ENCODE measurements around the gene KIR3DL2.
"Not testable (repeated sequence)": the region's sequence is repeated elsewhere in the genome, so short reads cannot be mapped to it uniquely, and the experiment has no call there.

The KIR3DL2 gene

GRCh38 chr19:54806516-54806838 lies 43.8 kb upstream of the KIR3DL2 start:
- TF ChIP-seq TCF12 (IDR thresholded peaks at IDR 0.05; ENCODE audit: low read depth) = no peak
- TF ChIP-seq EP300 (IDR thresholded peaks at IDR 0.05; ENCODE audit: borderline replicate concordance) = no peak
- no peak for TF ChIP-seq FOXM1 (IDR thresholded peaks at IDR 0.05; ENCODE audit: borderline replicate concordance, low read depth)
- TF ChIP-seq NFIC (IDR thresholded peaks at IDR 0.05) = no peak

GRCh38 chr19:54816251-54816650 lies 34.0 kb upstream of the KIR3DL2 start, which contains the start of gene KIR3DL1:
Gene KIR3DL1 (plus strand): TSS chr19:54816468.
- not testable (repeated sequence) for TF ChIP-seq YY1 (IDR thresholded peaks at IDR 0.05; ENCODE audit: low read depth); USF1 (IDR thresholded peaks at IDR 0.05); EP300 (IDR thresholded peaks at IDR 0.05; ENCODE audit: borderline replicate concordance)

- TF ChIP-seq TAF1 (IDR thresholded peaks at IDR 0.05; ENCODE audit: low read depth) = no peak
- TF ChIP-seq ZBTB7A (IDR thresholded peaks at IDR 0.05; ENCODE audit: low read depth) = no peak
- no peak for TF ChIP-seq FOXM1 (IDR thresholded peaks at IDR 0.05; ENCODE audit: borderline replicate concordance, low read depth)
- no peak for TF ChIP-seq USF1 (IDR thresholded peaks at IDR 0.05)
- no peak for TF ChIP-seq EGR1 (IDR thresholded peaks at IDR 0.05)
Measured at GRCh38 chr19:54817670-54818536, 32.3 kb upstream of the KIR3DL2 start.

GRCh38 chr19:54832496-54832895 lies 17.7 kb upstream of the KIR3DL2 start, which contains the start of gene KIR2DS4:
Gene KIR2DS4 (plus strand): TSS chr19:54832676.
- not testable (repeated sequence) for TF ChIP-seq NFIC (IDR thresholded peaks at IDR 0.05); CREB1 (IDR thresholded peaks at IDR 0.05; ENCODE audit: low read depth); CEBPB (IDR thresholded peaks at IDR 0.05)

GRCh38 chr19:54850930-54851329 lies 687 bp downstream of the KIR3DL2 start:
- TF ChIP-seq REST (IDR thresholded peaks at IDR 0.05; ENCODE audit: low read depth) (no peak), MAX (IDR thresholded peaks at IDR 0.05) (no peak), CREB1 (IDR thresholded peaks at IDR 0.05; ENCODE audit: low read depth) (no peak), ZBTB7A (IDR thresholded peaks at IDR 0.05; ENCODE audit: low read depth) (no peak), YY1 (IDR thresholded peaks at IDR 0.05; ENCODE audit: low read depth) (no peak), EGR1 (IDR thresholded peaks at IDR 0.05) (no peak), TCF12 (IDR thresholded peaks at IDR 0.05; ENCODE audit: low read depth) (no peak), TAF1 (IDR thresholded peaks at IDR 0.05; ENCODE audit: low read depth) (no peak), USF1 (IDR thresholded peaks at IDR 0.05) (no peak), EP300 (IDR thresholded peaks at IDR 0.05; ENCODE audit: borderline replicate concordance) (no peak), RAD21 (IDR thresholded peaks at IDR 0.05; ENCODE audit: low read depth) (no peak), NFIC (IDR thresholded peaks at IDR 0.05) (no peak), CEBPB (IDR thresholded peaks at IDR 0.05) (no peak), FOXM1 (IDR thresholded peaks at IDR 0.05; ENCODE audit: borderline replicate concordance, low read depth) (no peak), TEAD4 (IDR thresholded peaks at IDR 0.05) (no peak)

- TF ChIP-seq ZBTB7A (IDR thresholded peaks at IDR 0.05; ENCODE audit: low read depth) = no peak
- no peak for TF ChIP-seq TCF12 (IDR thresholded peaks at IDR 0.05; ENCODE audit: low read depth)
Measured at GRCh38 chr19:54851353-54851752, 1.1 kb downstream of the KIR3DL2 start.

GRCh38 chr19:54871696-54872095 lies 21.5 kb downstream of the KIR3DL2 start:
- TF ChIP-seq TAF1 (IDR thresholded peaks at IDR 0.05; ENCODE audit: low read depth) = no peak
- no peak for TF ChIP-seq CREB1 (IDR thresholded peaks at IDR 0.05; ENCODE audit: low read depth)
- no peak for TF ChIP-seq ZBTB7A (IDR thresholded peaks at IDR 0.05; ENCODE audit: low read depth)
- TF ChIP-seq YY1 (IDR thresholded peaks at IDR 0.05; ENCODE audit: low read depth) = no peak
- no peak for TF ChIP-seq MAX (IDR thresholded peaks at IDR 0.05)
- TF ChIP-seq NFIC (IDR thresholded peaks at IDR 0.05) = no peak
- TF ChIP-seq TEAD4 (IDR thresholded peaks at IDR 0.05) = no peak
- no peak for TF ChIP-seq EP300 (IDR thresholded peaks at IDR 0.05; ENCODE audit: borderline replicate concordance)
- TF ChIP-seq FOXM1 (IDR thresholded peaks at IDR 0.05; ENCODE audit: borderline replicate concordance, low read depth) = no peak
- TF ChIP-seq REST (IDR thresholded peaks at IDR 0.05; ENCODE audit: low read depth) = no peak
- no peak for TF ChIP-seq TCF12 (IDR thresholded peaks at IDR 0.05; ENCODE audit: low read depth)
- no peak for TF ChIP-seq RAD21 (IDR thresholded peaks at IDR 0.05; ENCODE audit: low read depth)
- no peak for TF ChIP-seq EGR1 (IDR thresholded peaks at IDR 0.05)
- no peak for TF ChIP-seq CEBPB (IDR thresholded peaks at IDR 0.05)
- no peak for TF ChIP-seq USF1 (IDR thresholded peaks at IDR 0.05)
